ES-I3 (cell line): ENCODE data around the gene FANCI.

Source experiments
- H3K36me3 ChIP-seq: 2 replicates; pipeline ENCODE4 v1.6.1; 2013; ENCODE audit warnings: mild to moderate bottlenecking, low read length, control low read depth, moderate library complexity; ENCODE audit not compliant: insufficient read depth
- H3K4me1 ChIP-seq: 2 replicates; pipeline ENCODE4 v1.6.1; 2013; ENCODE audit warnings: mild to moderate bottlenecking, control low read depth, low read length; ENCODE audit not compliant: insufficient read depth
- H3K9ac ChIP-seq: 2 replicates; pipeline ENCODE4 v1.6.1; 2013; ENCODE audit warnings: low read depth, mild to moderate bottlenecking, low read length, moderate library complexity
- H3K9me3 ChIP-seq: 2 replicates; pipeline ENCODE4 v1.6.1; 2013; ENCODE audit warnings: mild to moderate bottlenecking, low read length, moderate library complexity; ENCODE audit not compliant: control insufficient read depth, insufficient read depth

FANCI gene

DNA sequence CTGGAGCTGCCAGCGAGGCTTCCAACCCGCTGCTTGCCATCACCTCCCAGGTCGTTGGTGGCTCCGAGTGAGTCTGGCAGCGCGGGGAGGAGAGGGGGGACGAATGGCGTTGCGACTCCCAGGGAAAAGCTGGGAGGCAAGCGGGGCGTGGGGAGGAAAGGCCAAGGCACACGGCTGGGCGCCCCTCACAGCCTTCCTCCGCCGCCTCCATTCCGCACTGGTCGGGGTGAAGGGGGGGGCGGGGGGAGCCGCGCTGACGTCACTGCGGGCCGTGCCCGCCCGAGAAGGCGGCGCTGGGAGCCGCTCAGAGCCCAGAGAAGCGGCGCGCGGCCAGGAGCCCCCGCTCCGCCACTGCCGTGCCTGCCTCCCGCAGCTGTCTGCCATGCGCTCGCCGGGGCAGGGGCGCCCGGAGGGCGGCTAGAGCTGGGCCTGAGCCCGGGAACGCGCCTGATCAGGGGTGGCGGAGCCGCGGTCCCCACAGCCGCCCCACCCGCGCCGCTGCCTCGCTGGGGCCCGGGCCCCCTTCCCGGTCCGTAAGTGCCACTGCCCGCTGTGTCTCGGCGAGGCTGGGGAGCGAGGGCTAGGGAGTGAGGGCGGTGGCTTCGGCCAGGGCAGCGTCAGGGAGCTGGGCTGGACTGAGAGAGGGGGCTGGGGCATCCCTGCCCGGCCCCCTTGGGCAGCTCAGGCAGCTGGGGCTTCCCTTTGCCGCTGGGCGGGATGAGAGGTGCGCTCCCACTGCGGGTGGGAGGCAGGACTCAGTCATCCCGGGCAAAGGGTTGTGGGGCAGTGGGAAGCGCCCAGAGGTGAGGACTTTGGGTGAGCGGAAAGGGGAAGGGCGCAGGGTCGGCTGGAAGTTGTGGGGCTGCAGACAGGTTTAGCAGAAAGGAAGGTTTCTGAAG is 118.7 kb downstream of the FANCI start:
- Histone ChIP-seq H3K36me3 (no peaks in the 10 kb centered on the region), H3K4me1 (0 out of 2 replicates have a peak, but pooled peaks cover 5% of the 10 kb centered on the region), H3K9me3 (no peaks in the 10 kb centered on the region; the same call in 1 of the 2 replicates), H3K9ac (no peak overlapping the region)

DNA sequence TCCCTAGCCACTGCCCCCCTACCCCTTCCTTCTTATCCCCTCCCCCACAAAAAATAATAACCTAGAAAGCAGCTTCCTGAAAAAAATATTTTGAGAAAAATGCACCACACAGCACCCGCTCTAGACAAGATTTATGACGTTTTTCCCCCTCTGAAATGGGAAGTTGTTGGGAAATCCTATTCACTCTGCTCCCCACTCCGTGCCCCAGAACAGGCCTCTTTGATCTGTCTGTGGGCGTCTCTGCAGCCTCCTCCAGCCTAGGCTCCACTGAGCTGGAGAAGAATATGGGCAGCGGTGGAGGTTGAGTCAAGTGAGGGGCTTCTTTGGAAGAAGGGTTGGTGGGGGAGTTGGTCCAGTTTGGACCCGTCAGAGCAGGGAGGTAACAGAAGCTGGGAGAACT is 119.4 kb downstream of the FANCI start:
- H3K4me1 ChIP-seq: 0 out of 2 replicates have a peak, but pooled peaks cover 5% of the 10 kb centered on the region
- H3K9me3 ChIP-seq: no peaks in the 10 kb centered on the region; the same call in 1 of the 2 replicates
- H3K9ac ChIP-seq: no peak overlapping the region
- H3K36me3 ChIP-seq: no peaks in the 10 kb centered on the region

- H3K36me3 ChIP-seq: no peaks in the 10 kb centered on the region
- no peak overlapping the region for H3K9ac ChIP-seq
- H3K9me3 ChIP-seq: no peaks in the 10 kb centered on the region; the same call in 1 of the 2 replicates
- H3K4me1 ChIP-seq: 0 out of 2 replicates have a peak, but pooled peaks cover 5% of the 10 kb centered on the region
Measured at GRCh38 chr15:89363770-89364169, 120.0 kb downstream of the FANCI start.

- H3K36me3 ChIP-seq: no peaks in the 10 kb centered on the region
- no peak overlapping the region for H3K9ac ChIP-seq
- H3K9me3 ChIP-seq: no peaks in the 10 kb centered on the region; the same call in 1 of the 2 replicates
- H3K4me1 ChIP-seq: peaks cover 7% of the 10 kb centered on the region; the same call in 1 of the 2 replicates
Measured at GRCh38 chr15:89364341-89364740, 120.6 kb downstream of the FANCI start.

- H3K4me1 ChIP-seq: peaks cover 10% of the 10 kb centered on the region; the same call in 1 of the 2 replicates
- H3K9me3 ChIP-seq: no peaks in the 10 kb centered on the region; the same call in 1 of the 2 replicates
- no peak overlapping the region for H3K9ac ChIP-seq
- no peaks in the 10 kb centered on the region for H3K36me3 ChIP-seq
Measured at GRCh38 chr15:89364741-89365450, 121.1 kb downstream of the FANCI start.

- H3K4me1 ChIP-seq: peaks cover 13% of the 10 kb centered on the region
- H3K9ac ChIP-seq: no peak overlapping the region
- H3K36me3 ChIP-seq: no peaks in the 10 kb centered on the region
- H3K9me3 ChIP-seq: no peaks in the 10 kb centered on the region; the same call in 1 of the 2 replicates
Measured at GRCh38 chr15:89365462-89366065, 121.8 kb downstream of the FANCI start.
